GM20431 (cell line): ENCODE results near the gene CUEDC1.

Experiments used
- in situ Hi-C: fragments of 300-500 bp; cut with MseI, MboI; formaldehyde crosslinking; loops from one replicate; pipeline ENCODE4 v1.15.0; 2020; ENCODE audit warnings: low sequenced_read_pairs; ENCODE audit not compliant: unreplicated experiment

The CUEDC1 gene

GRCh38 chr17:57819285-57819684 lies 135.9 kb downstream of the CUEDC1 start:
- in situ Hi-C loops: no loop called here

- in situ Hi-C loops: no loop called here
Observed at GRCh38 chr17:57818066-57818465, 137.1 kb downstream of the CUEDC1 start.

- in situ Hi-C loops: no loop called here
Observed at GRCh38 chr17:57817299-57817698, 137.9 kb downstream of the CUEDC1 start.

- in situ Hi-C loops: no loop called here
Observed at GRCh38 chr17:57814421-57814820, 140.8 kb downstream of the CUEDC1 start.

GRCh38 chr17:57811638-57812280 lies 143.5 kb downstream of the CUEDC1 start:
- in situ Hi-C loops: no loop called here
